Neural cell (in vitro differentiated cells): Measurements from ENCODE around the gene KLK13. TPM values are rescaled to one million over a fixed set of nuclear protein-coding genes. Genes with fewer than 3 reads are reported as not detected.

Experiments
- H2AFZ ChIP-seq: fragments of 200-600, 300-800 bp; sonication (generic), shearing (Covaris generic); 2 replicates; pipeline ENCODE4 v1.6.0; 2014; ENCODE audit warnings: low read depth, mild to moderate bottlenecking, antibody characterized with exemption, low read length, moderate library complexity
- H3F3A ChIP-seq: fragments of 200-600 bp; shearing (Covaris generic); 2 replicates; pipeline ENCODE4 v1.6.1; 2016; ENCODE audit warnings: mild to moderate bottlenecking, moderate library complexity, mixed read lengths, antibody characterized with exemption, low read length; ENCODE audit not compliant: insufficient read depth, poor library complexity, severe bottlenecking
- H3K27ac ChIP-seq: fragments of 200-600, 300-800 bp; sonication (generic), shearing (Covaris generic); 2 replicates; pipeline ENCODE4 v1.5.1; 2014; ENCODE audit warnings: mild to moderate bottlenecking, low read length, moderate library complexity
- H3K27me3 ChIP-seq: fragments of 300-800, 200-600 bp; sonication (generic), shearing (Covaris generic); 2 replicates; pipeline ENCODE4 v1.6.0; 2014; ENCODE audit warnings: mild to moderate bottlenecking, low read depth, low read length, moderate library complexity; ENCODE audit not compliant: insufficient read depth
- H3K36me3 ChIP-seq: fragments of 300-800, 200-600 bp; sonication (generic), shearing (Covaris generic); 2 replicates; pipeline ENCODE4 v1.5.1; 2014; ENCODE audit warnings: mild to moderate bottlenecking, antibody characterized with exemption, low read length, moderate library complexity; ENCODE audit not compliant: insufficient read depth
- H3K4me2 ChIP-seq: fragments of 300-800, 200-600 bp; sonication (generic), shearing (Covaris generic); 2 replicates; pipeline ENCODE4 v1.6.0; 2014; ENCODE audit warnings: mild to moderate bottlenecking, low read length
- H3K4me3 ChIP-seq: fragments of 300-800, 200-600 bp; sonication (generic), shearing (Covaris generic); 2 replicates; pipeline ENCODE4 v1.5.1; 2014; ENCODE audit warnings: mild to moderate bottlenecking, low read length, moderate library complexity
- H3K79me2 ChIP-seq: fragments of 200-600 bp; shearing (Covaris generic); replicated peaks from 2 replicates; pipeline ENCODE4 v1.6.0; 2014; ENCODE audit warnings: mild to moderate bottlenecking, low read length, moderate library complexity; ENCODE audit not compliant: insufficient read depth
- H3K9ac ChIP-seq: fragments of 300-800, 200-600 bp; sonication (generic), shearing (Covaris generic); 2 replicates; pipeline ENCODE4 v1.6.1; 2016; ENCODE audit warnings: mild to moderate bottlenecking, low read length, mixed read lengths
- H3K9me2 ChIP-seq: fragments of 200-600 bp; shearing (Covaris generic); 2 replicates; pipeline ENCODE4 v1.6.1; 2016; ENCODE audit warnings: mild to moderate bottlenecking, low read length, mixed read lengths; ENCODE audit not compliant: insufficient read depth
- H3K9me3 ChIP-seq: fragments of 200-600, 300-800 bp; sonication (generic), shearing (Covaris generic); 2 replicates; pipeline ENCODE4 v1.6.1; 2016; ENCODE audit warnings: mild to moderate bottlenecking, mixed run types, low read length, moderate library complexity, mixed read lengths
- H4K20me1 ChIP-seq: fragments of 200-600 bp; shearing (Covaris generic); 2 replicates; pipeline ENCODE4 v1.6.1; 2016; ENCODE audit warnings: mild to moderate bottlenecking, mixed run types; ENCODE audit not compliant: insufficient read depth
- EP300 ChIP-seq: fragments of 450-650 bp; conservative IDR thresholded peaks from 2 replicates; pipeline ENCODE4 v1.6.1; 2014; ENCODE audit warnings: antibody characterized with exemption, mild to moderate bottlenecking, moderate library complexity; ENCODE audit not compliant: poor library complexity, severe bottlenecking
- EZH2 ChIP-seq: fragments of 200-600, 300-800 bp; shearing (Covaris generic), sonication (generic); IDR thresholded peaks from 2 replicates; pipeline ENCODE4 v1.6.1; 2014; ENCODE audit warnings: antibody characterized with exemption, low read length, borderline replicate concordance, mild to moderate bottlenecking; ENCODE audit not compliant: insufficient read depth, poor library complexity, severe bottlenecking
- MXI1 ChIP-seq: fragments of 450-650 bp; conservative IDR thresholded peaks from 2 replicates; pipeline ENCODE4 v1.6.1; 2014; ENCODE audit warnings: antibody characterized with exemption, mild to moderate bottlenecking; ENCODE audit not compliant: poor library complexity, severe bottlenecking
- POLR2AphosphoS5 ChIP-seq: IDR thresholded peaks from 2 replicates; pipeline ENCODE4 v1.6.1; 2012
- RAD21 ChIP-seq: fragments of 450-650 bp; conservative IDR thresholded peaks from 2 replicates; pipeline ENCODE4 v1.6.1; 2014; ENCODE audit warnings: antibody characterized with exemption, mild to moderate bottlenecking, moderate library complexity
- SMC3 ChIP-seq: fragments of 450-650 bp; conservative IDR thresholded peaks from 2 replicates; pipeline ENCODE4 v1.6.1; 2014; ENCODE audit warnings: antibody characterized with exemption, mild to moderate bottlenecking, moderate library complexity; ENCODE audit not compliant: poor library complexity
- TAF1 ChIP-seq: IDR thresholded peaks from 2 replicates; pipeline ENCODE4 v1.6.1; 2012; ENCODE audit warnings: low read depth
- polyA plus RNA-seq: library from polyadenylated mRNA; depleted of rRNA; stranded (reverse); fragments of >200 nt; gene quantifications from 2 replicates; pipeline ENCODE4 v1.2.3, GENCODE V29; 2014
- TF ChIP-seq, protein P1 (sequence below): fragments of 450-650 bp; IDR thresholded peaks from 2 replicates; pipeline ENCODE4 v1.5.1; 2014; ENCODE audit warnings: antibody characterized with exemption, mild to moderate bottlenecking, moderate library complexity; ENCODE audit not compliant: poor library complexity, severe bottlenecking
- TF ChIP-seq, protein P2 (sequence below): IDR thresholded peaks from 2 replicates; pipeline ENCODE4 v1.6.1; 2012; ENCODE audit warnings: borderline replicate concordance

The KLK13 gene
- polyA plus RNA-seq, 1 donor from 2014 or later, result not detected

DNA sequence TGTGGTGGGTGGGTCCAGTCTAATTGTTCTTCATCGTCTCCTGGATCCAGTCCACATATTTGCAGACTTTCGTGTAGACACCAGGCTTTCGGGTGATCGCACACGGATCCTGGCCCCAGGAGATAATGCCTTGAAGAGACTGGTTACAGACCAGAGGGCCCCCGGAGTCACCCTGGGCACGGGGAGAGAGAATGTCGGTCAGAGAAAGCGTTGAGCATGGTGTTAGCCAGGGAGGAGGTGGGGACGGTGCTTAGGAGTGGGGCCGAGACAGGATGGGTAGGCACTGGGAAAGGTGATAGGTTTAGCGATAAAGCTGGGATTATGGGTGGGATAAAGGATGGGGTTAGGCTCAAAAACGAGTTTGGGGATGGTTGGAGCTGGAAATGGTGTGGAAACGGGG lies 42.4 kb downstream of the KLK13 start:
- Histone ChIP-seq H3K4me3 (no peak overlapping the region), H3K9me3 (no peaks in the 10 kb centered on the region), H3K79me2 (no peaks in the 10 kb centered on the region), H3K9ac (no peak overlapping the region), H3K36me3 (no peaks in the 10 kb centered on the region), H3K27ac (no peak overlapping the region), H2AFZ (no peak overlapping the region), H3K4me2 (no peak overlapping the region), H3K9me2 (no peaks in the 10 kb centered on the region), H4K20me1 (no peaks in the 10 kb centered on the region), H3K27me3 (peaks cover 30% of the 10 kb centered on the region), H3F3A (no peaks in the 10 kb centered on the region)
- TF ChIP-seq, protein P1, sequence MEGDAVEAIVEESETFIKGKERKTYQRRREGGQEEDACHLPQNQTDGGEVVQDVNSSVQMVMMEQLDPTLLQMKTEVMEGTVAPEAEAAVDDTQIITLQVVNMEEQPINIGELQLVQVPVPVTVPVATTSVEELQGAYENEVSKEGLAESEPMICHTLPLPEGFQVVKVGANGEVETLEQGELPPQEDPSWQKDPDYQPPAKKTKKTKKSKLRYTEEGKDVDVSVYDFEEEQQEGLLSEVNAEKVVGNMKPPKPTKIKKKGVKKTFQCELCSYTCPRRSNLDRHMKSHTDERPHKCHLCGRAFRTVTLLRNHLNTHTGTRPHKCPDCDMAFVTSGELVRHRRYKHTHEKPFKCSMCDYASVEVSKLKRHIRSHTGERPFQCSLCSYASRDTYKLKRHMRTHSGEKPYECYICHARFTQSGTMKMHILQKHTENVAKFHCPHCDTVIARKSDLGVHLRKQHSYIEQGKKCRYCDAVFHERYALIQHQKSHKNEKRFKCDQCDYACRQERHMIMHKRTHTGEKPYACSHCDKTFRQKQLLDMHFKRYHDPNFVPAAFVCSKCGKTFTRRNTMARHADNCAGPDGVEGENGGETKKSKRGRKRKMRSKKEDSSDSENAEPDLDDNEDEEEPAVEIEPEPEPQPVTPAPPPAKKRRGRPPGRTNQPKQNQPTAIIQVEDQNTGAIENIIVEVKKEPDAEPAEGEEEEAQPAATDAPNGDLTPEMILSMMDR, result no peak
- TF ChIP-seq EZH2 (no peak), POLR2AphosphoS5 (no peak), RAD21 (no peak), SMC3 (no peak), MXI1 (no peak), TAF1 (no peak), EP300 (no peak)
- TF ChIP-seq, protein P2, sequence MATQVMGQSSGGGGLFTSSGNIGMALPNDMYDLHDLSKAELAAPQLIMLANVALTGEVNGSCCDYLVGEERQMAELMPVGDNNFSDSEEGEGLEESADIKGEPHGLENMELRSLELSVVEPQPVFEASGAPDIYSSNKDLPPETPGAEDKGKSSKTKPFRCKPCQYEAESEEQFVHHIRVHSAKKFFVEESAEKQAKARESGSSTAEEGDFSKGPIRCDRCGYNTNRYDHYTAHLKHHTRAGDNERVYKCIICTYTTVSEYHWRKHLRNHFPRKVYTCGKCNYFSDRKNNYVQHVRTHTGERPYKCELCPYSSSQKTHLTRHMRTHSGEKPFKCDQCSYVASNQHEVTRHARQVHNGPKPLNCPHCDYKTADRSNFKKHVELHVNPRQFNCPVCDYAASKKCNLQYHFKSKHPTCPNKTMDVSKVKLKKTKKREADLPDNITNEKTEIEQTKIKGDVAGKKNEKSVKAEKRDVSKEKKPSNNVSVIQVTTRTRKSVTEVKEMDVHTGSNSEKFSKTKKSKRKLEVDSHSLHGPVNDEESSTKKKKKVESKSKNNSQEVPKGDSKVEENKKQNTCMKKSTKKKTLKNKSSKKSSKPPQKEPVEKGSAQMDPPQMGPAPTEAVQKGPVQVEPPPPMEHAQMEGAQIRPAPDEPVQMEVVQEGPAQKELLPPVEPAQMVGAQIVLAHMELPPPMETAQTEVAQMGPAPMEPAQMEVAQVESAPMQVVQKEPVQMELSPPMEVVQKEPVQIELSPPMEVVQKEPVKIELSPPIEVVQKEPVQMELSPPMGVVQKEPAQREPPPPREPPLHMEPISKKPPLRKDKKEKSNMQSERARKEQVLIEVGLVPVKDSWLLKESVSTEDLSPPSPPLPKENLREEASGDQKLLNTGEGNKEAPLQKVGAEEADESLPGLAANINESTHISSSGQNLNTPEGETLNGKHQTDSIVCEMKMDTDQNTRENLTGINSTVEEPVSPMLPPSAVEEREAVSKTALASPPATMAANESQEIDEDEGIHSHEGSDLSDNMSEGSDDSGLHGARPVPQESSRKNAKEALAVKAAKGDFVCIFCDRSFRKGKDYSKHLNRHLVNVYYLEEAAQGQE, result no peak

DNA sequence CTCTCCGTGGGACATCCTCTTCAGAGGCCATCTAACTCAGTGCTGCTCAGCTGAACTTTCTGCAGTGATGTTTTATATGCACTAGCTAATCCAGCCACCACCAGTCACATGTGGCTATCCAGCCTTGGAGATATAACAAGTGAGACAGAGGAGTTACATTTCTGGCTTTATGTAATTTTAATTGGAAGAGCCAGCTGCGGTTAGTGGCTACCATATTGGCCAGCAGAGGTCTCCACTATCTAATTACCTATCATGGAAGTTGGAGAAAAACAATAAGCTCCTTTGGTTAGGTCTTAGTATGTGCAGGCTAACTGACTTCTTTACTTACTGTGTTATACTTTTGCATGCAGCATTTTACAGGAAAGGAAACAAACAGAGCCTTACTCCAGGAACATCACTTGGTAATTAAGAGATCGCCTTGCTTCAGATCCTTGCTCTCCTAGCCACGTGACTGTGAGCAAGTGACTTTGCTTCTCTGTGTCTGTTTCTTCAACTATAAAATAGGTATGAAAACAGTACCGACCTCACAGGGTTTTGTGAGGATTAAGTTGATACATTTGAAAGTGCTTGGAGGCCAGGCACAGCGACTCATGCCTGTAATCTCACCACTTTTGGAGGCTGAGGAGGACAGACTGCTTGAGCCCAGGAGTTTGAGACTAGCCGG lies 43.8 kb downstream of the KLK13 start:
- Histone ChIP-seq H4K20me1 (no peaks in the 10 kb centered on the region), H3K9me2 (no peaks in the 10 kb centered on the region), H3K4me2 (no peak overlapping the region), H3K79me2 (no peaks in the 10 kb centered on the region), H3K9ac (no peak overlapping the region), H3F3A (no peaks in the 10 kb centered on the region), H3K36me3 (no peaks in the 10 kb centered on the region), H3K27me3 (peaks cover 44% of the 10 kb centered on the region), H3K4me3 (no peak overlapping the region), H2AFZ (no peak overlapping the region), H3K27ac (no peak overlapping the region), H3K9me3 (no peaks in the 10 kb centered on the region)
- TF ChIP-seq, protein P1, result peak; percentile 66
- no peak for TF ChIP-seq EZH2
- no peak for TF ChIP-seq MXI1
- TF ChIP-seq POLR2AphosphoS5, result no peak
- TF ChIP-seq RAD21, result peak; percentile 46
- TF ChIP-seq SMC3, result peak; percentile 70
- no peak for TF ChIP-seq EP300
- TF ChIP-seq TAF1, result no peak
